ENCODE results near the gene OR4D6. TPM values are rescaled to one million over a fixed set of nuclear protein-coding genes. Genes with fewer than 3 reads are reported as not detected.
"Not testable (repeated sequence)": the region's sequence is repeated elsewhere in the genome, so short reads cannot be mapped to it uniquely, and the experiment has no call there.

Gene OR4D6
- not detected for total RNA-seq

DNA sequence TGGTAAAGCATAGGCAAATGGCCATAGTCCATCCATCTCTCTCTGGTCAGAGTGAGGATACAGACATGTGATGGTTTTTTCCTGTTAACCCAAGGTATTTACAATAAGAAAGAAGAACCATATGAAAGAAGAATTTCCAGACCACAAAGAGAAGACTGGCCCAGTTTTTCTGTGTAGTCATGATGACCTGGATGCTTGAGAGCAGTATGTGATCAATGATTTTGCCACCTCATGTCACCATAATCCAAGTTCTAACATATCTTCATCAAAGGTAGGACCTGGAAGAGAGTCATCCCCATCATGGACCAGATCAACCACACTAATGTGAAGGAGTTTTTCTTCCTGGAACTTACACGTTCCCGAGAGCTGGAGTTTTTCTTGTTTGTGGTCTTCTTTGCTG lies at the start of gene OR4D6:
Gene OR4D6, plus strand, starts transcription at position 301 of the 400 bp plus-strand sequence. Its CDS starts 0 bp downstream, at position 301.
- DNase-seq (ENCODE audit: low read depth in 2 of 3, low spot score in 2 of 3) = no peak

DNA sequence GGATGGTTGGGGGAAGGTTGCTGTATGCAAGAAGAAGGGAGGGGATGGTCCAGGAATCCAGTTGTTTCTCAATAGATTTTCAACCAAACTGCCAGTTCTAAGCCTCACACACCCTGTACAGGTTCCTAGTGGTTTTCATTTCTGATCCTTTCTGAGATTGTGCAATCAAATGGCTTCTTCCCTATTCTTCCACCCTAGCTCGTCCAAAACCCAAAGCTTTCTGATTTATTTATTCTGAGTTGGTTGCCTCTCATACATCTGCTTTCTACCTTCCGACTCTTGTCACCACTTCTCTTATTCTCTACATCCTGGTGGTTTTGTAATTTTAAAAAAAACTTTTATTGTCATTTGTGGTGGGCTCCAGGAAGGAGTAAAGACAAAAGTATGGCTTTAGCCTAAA lies 43.1 kb upstream of the OR4D6 start:
- DNase-seq (ENCODE audit: low read depth in 2 of 3, low spot score in 2 of 3) = peak in 2 of 3 donors; percentile 51 to 89

DNA sequence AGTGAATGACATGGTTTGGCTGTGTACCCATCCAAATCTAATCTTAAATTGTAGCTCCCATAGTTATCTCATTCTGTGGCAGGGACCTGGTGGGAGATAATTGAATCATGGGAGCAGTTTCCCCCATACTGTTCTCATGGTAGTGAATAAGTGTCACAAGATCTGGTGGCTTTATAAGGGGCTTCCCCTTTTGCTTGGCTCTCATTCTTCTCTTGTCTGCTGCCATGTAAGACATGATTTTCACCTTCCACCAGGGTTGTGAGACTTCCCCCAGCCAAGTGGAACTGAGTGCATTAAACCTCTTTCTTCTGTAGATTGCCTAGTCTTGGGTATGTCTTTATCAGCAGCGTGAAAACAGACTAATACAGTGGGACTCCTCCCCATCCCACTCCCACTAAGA lies 41.6 kb upstream of the OR4D6 start:
- peak in 1 of 3 donors; percentile 34 for DNase-seq (ENCODE audit: low read depth in 2 of 3, low spot score in 2 of 3)

DNA sequence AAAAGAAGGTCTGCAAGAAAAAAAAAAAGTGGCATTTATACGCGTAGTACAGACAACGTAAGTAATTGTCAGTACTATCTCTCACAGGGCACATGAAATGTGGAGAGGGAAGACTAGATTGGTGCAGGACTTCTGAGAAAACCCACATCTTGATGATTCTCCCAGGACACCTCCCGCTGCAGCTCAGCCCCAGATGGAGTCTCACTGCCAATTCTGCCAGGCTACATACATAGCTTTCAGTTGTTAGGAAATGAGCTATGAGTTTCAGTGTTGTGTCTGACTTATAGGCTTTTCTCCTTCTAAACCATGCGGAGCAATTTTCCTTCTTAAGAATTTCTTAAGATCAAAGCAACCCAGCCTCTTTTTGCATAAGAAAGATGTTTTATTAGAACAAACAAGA lies 40.1 kb upstream of the OR4D6 start:
- no peak for DNase-seq (ENCODE audit: low read depth in 2 of 3, low spot score in 2 of 3)

DNA sequence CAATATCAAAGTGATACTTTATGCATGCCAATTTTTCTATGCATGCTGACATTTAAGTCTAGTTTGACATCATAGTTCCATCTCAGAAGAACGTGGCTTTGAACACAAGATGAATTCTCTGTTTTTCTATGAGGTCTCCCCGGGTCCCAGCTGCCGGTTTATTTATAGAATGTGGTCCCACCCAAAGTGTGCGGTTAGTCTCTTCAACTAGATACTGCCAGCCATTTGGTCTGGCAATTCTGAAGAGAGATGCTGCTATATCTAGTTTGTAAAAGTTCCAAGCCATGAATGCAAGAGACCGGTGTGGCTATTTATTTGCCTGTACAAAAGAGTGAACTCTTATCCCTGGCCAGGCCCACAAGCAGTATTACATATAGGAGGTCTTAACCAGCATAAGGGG lies 39.7 kb upstream of the OR4D6 start:
- no peak for DNase-seq (ENCODE audit: low read depth in 2 of 3, low spot score in 2 of 3)

- DNase-seq (ENCODE audit: low read depth in 2 of 3, low spot score in 2 of 3) = no peak
Observed at GRCh38 chr11:59418156-59418555, 38.6 kb upstream of the OR4D6 start.

DNA sequence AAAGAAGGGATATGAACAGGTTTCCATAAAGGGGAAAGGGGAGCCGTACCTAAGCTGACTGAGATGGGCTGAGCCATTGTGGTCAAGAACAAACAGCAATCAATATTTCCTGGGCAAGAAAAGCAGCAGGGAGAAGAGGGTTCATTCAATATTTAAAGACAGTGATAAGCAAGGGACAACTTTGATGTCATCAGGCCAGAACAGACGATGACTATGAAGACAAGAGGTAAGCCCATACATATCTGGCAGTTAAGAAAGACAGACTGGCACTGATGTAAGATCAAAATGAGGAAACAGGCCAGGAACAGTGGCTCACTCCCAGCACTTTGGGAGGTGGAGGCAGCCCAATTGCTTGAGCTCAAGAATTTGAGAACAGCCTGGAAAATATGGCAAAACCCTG lies 32.9 kb upstream of the OR4D6 start:
- DNase-seq (ENCODE audit: low read depth in 2 of 3, low spot score in 2 of 3) = no peak

DNA sequence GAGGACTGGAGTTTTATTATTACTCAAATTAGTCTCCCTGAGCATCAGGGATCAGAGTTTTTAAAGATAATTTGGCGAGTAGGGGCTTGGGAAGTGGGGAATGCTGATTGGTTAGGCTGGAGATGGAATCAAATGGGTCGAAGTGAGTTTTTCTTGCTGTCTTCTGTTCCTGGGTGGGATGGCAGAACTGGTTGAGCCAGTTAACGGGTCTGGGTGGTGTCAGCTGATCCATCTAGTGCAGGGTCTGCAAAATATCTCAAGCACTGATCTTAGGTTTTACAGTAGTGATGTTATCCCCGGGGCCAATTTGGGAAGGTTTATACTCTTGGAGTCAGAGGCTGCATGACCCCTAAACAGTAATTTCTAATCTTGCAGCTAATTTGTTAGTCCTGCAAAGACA lies 31.6 kb upstream of the OR4D6 start:
- no peak for DNase-seq (ENCODE audit: low read depth in 2 of 3, low spot score in 2 of 3)

- no peak for DNase-seq (ENCODE audit: low read depth in 2 of 3, low spot score in 2 of 3)
Observed at GRCh38 chr11:59426361-59427067, 30.2 kb upstream of the OR4D6 start, which contains the start of gene OR5A2. Gene OR5A2, minus strand, starts transcription at chr11:59426413. Its CDS starts 3,460 bp downstream, at chr11:59422953.

- DNase-seq (ENCODE audit: low read depth in 2 of 3, low spot score in 2 of 3) = no peak
Observed at GRCh38 chr11:59427068-59427382, 29.7 kb upstream of the OR4D6 start.

DNA sequence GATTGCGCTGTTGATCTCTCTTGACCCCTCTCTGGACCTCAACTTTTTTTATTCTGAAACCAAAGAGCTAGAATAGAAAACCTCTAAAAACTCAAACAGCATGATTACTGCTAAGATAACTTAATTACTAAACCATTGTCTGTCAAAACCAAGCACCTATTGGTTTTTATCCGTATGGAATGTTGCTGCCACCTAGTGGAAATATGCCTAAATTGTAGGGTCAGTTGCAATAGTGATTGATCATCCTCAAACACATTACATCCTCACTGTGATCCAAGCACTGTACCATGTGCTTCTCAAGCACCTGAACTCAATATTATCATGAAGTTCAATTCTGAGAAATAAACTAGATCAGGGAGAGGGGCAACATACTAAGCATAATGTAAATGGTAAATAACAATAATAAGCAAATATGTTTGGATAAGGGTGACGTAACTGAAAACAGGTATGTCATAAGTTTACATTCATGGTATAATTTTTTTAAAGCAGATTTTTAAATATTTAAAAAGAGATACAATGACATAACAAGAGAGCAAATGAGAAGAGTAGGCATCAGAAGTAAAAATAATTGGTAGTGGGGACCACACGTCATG lies 26.7 kb upstream of the OR4D6 start:
- peak; percentile 24 to 85 (median 56) for DNase-seq (ENCODE audit: low read depth in 2 of 3, low spot score in 2 of 3)

- no peak for DNase-seq (ENCODE audit: low read depth in 2 of 3, low spot score in 2 of 3)
Observed at GRCh38 chr11:59436169-59436568, 20.6 kb upstream of the OR4D6 start, which contains the start of gene OR5A1. Gene OR5A1, plus strand, starts transcription at chr11:59436469. Its CDS starts 6,700 bp downstream, at chr11:59443169.

DNA sequence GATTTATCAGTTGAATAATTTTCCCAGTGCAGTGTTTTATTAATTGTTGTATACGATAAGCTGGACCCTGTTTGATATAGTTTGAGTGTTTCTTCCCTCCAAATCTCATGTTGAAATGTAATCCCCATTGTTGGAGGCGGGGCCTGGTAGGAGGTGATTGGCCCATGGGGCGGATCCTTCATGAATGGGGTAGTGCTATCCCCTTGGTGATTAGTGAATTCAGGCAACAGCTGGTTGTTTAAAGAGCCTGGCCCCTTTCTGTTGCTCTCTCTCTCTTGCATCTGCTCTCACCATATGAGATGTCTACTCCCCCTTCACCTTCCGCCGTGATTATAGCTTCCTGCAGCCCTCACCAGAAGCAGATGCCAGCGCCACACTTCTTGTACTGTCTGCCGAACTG lies 19.0 kb upstream of the OR4D6 start:
- DNase-seq (ENCODE audit: low read depth in 2 of 3, low spot score in 2 of 3) = no peak

- not testable (repeated sequence) for DNase-seq (ENCODE audit: low read depth in 2 of 3, low spot score in 2 of 3)
Observed at GRCh38 chr11:59445624-59446023, 11.1 kb upstream of the OR4D6 start.

DNA sequence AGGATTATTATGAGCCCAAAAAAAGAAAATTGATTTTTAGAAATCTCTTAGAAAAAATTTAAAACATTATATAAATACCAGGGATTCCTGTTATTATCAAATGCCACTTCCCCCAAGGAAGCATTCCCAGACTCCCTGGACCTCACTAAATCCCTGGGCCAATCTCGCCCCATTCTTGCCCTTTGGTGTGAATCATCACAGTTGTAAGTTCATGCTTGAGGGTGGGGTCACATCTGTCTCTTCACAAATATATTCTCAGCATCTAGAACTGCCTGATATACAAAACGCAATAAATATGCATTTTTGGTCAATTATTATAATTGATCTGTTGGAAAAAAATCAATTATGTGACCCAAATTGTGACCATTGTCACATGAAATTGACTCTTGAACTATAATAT lies 8.3 kb upstream of the OR4D6 start:
- DNase-seq (ENCODE audit: low read depth in 2 of 3, low spot score in 2 of 3) = no peak

- DNase-seq (ENCODE audit: low read depth in 2 of 3, low spot score in 2 of 3) = no peak
Observed at GRCh38 chr11:59459916-59460315, 3.2 kb downstream of the OR4D6 start.

DNA sequence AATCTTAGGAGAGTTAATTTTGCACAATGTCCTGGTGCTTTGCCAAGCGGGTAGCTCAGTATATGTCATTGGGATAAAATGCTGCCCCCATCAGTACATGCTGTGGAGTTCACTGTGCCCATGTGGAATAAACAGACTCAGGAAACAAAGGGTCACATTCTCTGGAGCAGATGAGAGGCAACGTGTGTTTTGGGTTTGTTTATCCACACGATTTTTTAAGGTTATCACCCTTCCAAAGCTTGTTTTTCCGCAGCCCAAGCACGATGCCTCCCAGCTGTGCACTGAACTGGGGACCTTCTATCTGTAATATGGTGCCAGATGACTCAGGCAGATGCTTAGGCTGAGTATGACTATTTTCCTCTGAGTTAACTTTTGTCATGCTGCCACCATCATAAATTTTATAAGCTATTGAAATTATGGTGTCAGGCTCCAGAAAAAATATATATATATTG lies 6.5 kb downstream of the OR4D6 start:
- DNase-seq (ENCODE audit: low read depth in 2 of 3, low spot score in 2 of 3) = no peak

GRCh38 chr11:59473015-59473414 lies 16.3 kb downstream of the OR4D6 start, which contains the start of gene OR4D10:
Gene OR4D10, plus strand, starts transcription at chr11:59473315. Its CDS starts 4,115 bp downstream, at chr11:59477430.
- no peak for DNase-seq (ENCODE audit: low read depth in 2 of 3, low spot score in 2 of 3)

DNA sequence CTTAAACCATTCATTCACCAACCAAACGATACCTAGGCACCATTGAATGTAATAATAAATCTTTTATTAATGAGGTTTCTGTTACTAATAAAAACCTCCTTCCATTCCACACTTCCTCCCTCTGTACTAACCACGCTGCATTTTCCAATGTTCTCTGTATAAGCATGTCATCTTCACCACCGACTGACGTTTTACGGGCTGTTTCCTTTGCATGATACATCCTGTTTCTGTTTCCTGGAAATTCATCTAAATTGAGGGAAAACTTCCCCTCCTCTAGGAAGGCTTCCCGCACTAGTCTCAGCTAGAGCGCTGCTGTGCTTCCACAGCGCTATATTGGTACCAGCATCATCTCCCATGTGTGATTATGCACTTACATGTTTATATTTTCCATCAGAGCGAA lies 18.4 kb downstream of the OR4D6 start:
- DNase-seq (ENCODE audit: low read depth in 2 of 3, low spot score in 2 of 3) = no peak

- no peak for DNase-seq (ENCODE audit: low read depth in 2 of 3, low spot score in 2 of 3)
Observed at GRCh38 chr11:59479906-59480305, 23.1 kb downstream of the OR4D6 start.

DNA sequence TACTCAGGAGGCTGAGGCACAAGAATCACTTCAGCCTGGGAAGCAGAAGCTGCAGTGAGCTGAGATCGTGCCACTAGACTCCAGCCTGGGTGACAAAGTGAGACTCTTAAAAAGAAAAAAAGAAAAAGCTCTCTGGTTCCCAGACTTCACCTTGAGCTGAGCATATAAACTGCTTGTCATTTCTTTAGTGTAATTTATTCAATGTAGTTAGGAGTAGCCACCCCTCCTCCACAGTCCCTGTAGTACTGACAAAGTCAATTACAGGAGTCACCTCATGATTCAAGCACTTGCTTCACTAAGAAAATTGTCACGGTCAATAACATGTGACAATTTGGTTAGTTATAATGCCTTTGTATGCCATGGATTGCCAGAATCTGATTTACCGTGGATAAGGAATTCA lies 23.6 kb downstream of the OR4D6 start:
- no peak for DNase-seq (ENCODE audit: low read depth in 2 of 3, low spot score in 2 of 3)

DNA sequence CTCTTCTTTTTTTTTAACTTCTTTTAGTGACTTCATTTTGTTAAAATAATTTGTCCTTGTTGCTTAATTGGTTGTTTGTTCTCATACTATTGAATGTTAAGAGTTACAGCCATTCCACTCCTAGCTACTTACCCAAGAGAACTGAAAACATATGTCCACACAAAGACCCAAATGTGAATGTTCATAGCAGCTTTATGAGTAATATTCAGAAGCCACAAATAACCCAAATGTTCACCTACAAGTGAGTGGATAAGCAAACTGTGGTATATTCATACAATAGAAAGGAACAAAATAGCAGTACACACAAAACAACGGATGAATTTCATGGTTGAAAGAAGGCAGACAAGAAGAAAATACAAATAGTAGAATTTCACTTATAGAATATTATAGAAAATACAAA lies 45.2 kb downstream of the OR4D6 start:
- no peak for DNase-seq (ENCODE audit: low read depth in 2 of 3, low spot score in 2 of 3)
